Activated CD4-positive, alpha-beta T cell treated with anti-CD3 and anti-CD28 coated beads, Interleukin-2, amount 50 U/mL, for 1 hour (primary cell): Measurements from ENCODE around the gene RASA1.

Experiments
- DNase-seq: peaks from one replicate; pipeline ENCODE4 v3.0.0-alpha.2; 2020

The RASA1 gene

DNA sequence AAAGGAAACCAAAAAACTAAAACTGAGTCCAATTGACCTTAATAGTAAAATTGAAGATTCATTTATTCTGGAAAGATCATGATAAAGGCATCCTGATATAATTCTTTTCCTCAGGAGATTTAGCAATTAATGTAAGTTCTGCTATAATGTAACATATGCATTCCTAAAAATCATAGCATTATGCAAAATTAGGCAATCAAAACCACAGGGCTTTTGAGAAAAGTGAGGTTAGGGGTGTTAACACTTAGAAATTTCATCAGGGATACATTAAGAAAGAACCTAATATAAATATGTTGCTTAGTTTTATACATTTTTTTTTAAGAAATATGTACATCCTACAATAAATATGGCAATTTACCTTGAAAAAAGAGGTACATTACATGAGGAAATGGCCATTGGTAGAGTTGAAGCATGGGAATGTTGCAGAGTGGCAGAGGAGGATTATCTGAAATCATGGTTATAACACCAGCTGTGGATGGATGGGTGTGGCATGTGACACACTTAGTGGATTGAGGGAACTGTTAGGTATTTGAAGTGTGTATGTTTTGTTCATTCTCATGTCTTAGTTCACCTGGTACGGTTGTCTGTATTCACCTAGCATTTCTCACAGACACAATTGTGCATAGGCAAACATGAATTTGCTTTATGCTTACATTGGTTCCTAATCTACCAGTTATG lies 94.0 kb downstream of the RASA1 start:
- no peak for DNase-seq

DNA sequence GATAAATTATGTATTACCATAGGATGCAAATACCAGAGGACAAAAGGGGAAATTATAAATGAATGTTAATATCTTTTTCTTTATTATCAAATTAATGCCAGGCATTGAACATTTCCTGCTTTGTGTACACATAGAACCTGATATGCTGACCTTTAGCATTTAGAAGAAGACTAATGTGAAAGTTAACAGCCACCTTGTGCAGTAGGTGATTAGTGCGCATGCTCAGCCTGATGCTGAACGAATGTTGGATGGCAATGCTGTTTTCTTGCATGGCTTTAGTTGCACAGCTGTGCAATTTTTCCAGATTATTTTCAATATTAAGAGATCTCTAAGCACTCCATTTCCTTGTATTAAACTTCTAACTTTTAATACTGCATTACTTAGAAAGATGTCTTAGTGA lies 99.6 kb downstream of the RASA1 start:
- DNase-seq: no peak

DNA sequence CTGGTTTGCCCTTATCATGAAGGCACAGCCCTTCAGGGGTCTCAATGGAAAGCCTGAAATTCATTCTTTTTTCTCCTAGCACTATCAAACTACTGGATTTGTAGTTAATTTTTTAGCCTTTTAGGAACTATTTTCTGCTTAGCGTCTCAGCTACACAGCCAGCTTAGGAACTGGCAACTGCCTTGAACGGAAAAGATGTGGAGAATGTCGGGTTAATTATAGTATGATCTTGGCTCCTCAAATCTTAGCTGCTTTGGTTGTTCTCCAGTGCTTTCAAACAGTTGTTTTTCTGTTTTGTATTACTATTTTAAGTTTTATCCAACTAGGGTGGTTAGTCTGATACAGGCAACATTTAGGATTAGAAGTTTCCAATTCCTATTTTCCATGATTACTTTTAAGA lies 100.9 kb downstream of the RASA1 start:
- DNase-seq: no peak

DNA sequence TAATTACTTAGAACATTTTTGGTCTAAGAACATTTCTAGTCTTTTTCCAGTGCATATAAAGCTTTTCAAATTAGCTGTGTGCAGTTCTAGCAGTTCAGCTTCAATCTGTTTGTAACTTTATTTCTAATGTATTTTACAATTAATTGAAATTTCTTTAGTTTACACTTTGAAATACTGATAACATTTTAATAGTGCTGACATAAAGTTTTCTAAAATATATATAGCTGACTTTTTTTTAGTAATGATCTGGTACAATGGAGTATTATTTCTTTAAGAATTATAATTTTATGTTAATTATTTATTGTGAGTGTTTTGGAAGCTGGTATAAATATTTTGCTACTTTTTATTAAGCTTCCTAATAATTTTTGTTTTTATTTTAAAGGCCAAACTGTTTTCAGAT lies 101.7 kb downstream of the RASA1 start:
- no peak for DNase-seq

DNA sequence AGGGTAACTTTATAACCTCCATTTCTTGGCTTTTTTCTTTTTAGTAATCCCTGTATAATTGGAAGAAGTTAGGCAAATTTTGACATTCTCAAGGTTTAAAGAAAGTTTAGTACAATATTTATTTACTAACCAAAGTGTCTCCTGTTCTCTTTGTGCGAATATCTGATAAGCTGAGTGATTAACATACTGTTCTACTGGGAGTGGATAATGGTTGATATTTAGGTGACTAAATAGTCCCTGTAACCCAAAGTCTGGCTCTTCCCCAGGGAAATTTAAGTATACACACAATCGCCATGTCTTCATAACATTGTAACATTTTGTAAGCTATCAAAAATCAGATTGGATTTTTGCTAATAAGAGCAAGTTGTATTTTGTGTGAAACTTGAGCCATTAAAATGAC lies 105.0 kb downstream of the RASA1 start:
- DNase-seq: no peak

DNA sequence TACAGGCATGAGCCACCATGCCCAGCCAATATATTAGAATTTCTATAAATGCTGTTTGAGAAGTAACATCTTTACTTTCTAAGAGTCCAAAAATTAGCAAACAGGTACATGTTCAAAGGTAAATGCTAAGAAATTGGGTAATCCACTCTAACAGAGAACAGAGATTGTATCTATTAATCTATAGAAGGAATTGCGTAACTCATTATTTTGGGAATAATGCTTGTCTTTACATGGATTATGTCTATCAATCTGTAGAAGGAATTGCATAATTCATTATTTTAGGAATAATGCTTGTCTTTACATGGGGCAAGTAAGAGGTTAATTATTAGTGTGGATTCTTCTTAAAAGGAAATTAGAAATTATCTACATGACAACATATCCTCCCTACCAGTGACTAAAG lies 114.5 kb downstream of the RASA1 start:
- DNase-seq: no peak

DNA sequence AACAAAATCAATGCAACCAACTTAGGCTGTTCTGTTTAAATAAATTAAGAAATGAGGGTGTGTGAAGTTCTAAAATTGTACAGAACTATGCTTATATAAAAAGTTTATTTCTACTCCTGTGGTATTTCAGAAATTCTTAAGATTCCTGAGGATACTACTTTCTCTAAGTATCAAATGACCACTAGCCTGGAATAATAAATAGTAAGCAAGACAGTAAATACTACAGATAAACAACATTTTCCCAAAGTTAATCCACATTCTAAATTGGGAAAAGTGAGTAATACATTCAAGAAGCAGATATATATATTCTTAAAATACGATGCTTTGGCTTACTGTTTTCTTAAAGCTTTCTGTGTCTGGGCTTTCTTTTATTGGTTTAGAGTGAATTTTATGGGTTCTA lies 115.5 kb downstream of the RASA1 start:
- DNase-seq: no peak

DNA sequence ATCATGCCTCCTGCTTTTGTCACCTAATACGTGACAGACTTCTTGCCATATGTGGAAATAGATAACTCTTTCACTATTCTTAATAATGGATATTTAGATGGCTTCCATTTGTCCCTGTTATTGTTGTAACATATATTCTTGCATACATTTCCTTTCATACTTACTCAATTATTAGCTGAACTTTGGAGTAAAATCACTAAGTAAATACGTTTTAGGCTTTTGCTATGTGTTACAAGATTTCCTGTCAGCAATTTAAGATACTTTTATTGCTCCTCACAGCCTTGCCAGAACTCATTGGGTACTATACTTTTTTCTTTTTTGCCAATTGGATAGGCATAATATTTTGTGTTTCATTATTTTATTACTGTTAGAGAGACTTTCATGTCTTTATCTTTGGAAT lies 118.1 kb downstream of the RASA1 start:
- no peak for DNase-seq

DNA sequence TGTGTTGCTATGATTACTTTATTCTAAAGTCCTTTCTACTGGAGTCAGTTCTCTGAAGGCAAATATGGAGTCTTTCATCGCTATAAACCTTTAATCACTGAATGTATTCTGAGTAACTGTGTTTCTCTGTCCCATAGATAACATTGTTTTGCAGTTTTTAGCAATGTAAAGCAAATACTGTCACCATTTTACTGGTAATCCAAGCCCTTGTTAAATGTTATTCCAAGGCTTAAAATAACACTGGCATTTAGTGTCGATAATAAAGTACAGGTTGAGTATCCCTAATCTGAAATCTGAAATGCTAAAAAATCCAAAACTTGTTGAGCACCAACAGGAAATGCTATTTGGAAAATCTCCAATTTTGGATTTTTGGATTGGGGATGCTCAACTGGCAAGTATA lies 120.4 kb downstream of the RASA1 start:
- DNase-seq: no peak

DNA sequence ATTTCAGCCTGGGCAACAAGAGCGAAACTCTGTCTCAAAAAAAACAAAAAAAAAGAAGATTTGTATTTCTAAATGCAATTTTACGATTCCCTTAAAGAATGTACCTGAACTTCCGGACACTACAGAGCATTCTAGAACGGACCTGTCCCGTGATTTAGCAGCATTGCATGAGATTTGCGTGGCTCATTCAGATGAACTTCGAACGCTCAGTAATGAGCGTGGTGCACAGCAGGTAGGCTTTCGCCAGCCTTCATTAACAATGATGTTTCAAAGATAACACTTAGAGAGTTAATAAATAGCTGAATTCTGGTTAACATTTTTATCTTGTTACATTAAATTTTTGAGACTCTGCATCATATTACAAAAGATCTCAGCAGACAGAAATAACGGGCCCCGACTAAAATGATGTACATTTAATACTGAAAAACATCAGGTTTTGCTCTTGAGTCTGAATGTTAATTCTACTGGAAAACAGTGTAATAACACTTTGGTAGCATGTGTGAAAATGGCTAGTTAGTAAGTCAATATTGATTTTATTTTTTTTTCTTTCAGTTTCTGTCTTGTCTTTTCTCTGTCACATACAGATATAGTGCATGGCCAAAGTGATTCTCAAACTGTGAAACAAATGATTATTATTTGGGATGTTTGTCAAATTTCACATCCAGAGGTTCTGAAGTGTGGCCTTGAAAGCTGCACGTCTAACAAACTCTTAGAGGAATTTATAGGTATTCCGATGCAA lies 121.8 kb downstream of the RASA1 start:
- no peak for DNase-seq

DNA sequence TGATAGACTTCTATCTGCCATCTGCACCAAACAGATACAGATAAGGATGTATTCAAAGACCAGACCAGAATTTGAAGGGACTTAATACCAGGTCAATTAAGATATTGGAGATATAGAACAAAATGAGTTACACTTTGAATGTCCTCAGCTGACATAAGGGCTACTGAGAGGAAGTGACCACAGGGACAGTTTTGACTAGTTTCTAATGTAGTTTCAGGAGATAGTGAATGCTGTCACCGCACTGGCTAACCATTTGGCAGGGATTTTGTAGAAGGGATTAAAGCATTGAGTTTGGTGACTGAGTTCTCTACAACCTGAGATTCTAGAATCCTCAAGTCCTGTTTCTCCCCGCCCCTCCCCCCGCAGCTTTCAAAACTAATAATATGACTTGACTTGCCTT lies 122.4 kb downstream of the RASA1 start:
- no peak for DNase-seq

DNA sequence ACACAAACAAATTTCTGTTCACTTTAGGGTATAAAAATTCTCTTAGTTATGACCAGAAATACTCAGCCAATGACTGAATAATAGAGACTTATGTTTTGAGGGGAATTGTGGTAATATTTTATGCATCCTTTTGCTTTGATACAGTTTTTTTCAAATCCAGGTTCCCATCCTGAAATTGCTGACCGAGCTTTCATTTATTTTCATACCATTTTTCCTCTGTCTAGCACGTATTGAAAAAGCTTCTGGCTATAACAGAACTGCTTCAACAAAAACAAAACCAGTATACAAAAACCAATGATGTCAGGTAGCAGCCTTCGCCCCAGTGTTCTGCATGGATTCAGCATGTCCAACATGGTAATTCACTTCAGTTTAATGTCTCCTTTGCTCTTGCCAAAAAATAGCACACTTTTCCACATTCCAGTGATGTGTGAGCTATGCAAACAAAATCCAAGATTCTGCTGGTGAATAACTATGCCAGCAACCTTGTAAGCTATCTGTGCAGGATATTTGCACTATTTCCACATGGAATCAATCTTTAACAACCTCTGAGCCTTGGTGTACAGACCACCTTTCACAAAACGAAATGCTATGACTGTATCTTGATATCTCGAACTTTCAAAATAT lies 123.0 kb downstream of the RASA1 start:
- DNase-seq: no peak

DNA sequence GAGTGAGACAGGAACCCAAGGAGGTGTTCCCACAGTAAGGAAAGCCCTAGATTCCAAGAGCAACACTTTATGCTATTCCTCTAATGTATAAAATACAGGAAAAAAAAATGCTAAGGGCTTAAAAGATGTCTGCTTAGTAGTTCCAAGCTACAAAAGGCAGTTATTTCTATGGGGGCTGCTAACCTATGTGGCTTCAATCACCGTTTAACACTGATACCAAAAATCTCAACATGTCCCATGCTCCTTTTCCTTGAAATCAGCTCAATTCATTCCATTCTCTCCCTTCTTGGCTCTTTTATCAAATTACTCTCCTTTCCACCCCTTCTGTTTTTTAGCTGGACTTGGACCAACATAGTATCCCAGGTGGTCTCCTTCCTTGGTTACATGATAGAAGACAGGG lies 124.5 kb downstream of the RASA1 start:
- no peak for DNase-seq

DNA sequence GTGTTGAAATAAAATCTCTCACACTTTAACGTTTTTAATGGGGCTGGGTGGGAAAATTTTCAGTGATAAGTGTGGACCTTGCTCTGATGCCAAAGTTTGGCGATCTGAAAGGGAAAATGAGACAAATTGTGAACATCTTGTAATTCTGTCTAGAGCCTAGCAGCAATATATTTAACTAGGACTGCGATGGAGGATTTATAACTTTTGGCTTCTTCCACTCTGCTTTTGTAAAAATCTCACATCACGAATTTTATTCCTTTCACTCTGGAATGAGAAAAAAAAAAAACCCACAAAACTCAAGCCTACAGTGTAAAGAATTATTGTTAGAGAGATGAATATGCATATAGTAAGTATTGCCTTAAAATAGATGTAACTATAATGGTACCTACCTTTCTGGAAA lies 125.1 kb downstream of the RASA1 start:
- DNase-seq: no peak

DNA sequence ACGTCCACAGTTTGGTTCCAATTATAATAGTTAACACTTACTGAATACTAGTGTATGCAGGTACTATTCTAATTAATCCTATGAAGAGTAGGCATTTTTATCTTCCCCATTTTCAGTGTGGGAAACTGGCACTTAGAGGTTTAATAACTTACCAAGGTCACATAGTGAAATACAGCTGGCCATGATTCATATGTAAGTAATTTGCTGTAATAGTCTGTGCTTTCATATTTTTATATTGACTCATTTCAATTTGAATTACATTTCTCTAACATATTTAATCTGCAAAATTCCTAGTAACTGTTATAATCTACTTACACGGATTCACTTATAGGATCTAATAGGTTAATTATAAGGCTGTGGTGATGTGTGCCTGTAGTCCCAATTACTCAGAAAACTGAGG lies 125.6 kb downstream of the RASA1 start:
- no peak for DNase-seq

DNA sequence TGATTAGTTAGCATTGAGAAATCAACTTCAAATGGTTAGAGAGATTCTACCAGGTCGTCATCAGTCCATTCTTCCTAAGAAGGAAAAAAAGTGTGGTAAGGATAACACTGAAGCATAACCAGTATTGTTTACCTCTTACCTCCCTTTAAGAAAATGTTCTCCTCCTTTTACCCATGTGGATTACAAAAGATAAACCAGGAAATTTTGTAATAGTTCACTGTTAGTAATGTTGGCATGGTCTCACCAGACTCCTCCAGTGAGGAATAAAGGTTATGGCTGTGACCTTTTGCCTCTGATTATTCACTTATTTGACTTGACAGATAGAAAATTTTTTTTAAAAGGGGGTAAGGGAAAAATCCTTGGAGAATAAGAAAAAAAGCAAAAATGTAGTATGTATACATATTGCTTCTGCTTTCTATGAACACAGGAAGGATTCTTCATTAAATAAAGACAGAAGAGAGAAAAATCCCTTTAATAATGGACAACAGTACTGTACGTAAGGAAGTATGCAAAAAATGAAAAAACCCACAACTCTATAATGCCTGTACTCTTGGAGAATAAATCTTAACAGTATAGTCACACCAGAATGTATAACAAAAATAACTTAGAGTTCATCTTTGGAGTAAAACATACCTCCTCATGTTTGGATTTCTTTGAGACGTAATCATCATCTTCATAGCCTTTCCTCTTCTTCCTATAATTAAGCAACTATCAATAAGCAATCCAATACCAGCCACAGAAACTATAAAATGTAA lies 126.9 kb downstream of the RASA1 start:
- DNase-seq: no peak

DNA sequence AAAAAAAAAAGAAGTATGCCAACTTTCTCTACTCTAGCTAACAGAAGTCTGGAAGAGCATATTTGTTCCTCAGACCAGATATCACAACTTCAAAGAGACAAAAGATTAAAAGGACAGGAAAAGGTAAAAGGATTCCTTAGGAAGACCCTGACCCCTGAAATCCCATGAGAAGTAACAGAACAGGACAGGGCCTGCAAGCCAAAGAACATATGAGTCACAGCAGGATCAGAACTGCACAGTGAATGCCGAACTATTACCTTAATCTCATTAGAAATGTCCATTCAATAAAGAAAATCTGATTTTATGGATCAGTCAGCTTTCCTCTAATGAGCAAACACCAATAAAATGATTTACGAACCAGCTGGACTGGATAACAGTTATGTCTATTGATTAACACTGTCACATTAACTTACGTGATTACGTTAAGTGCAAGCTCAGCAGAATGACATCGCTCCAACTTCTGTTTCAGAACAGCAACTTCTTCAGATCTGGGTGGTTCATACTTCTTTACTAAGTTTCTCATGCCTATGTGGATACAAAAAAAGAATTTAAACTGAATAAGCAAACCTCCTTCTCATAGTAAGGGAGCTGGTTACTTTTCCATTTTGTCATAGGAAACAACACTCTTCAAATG lies 131.4 kb downstream of the RASA1 start:
- no peak for DNase-seq

DNA sequence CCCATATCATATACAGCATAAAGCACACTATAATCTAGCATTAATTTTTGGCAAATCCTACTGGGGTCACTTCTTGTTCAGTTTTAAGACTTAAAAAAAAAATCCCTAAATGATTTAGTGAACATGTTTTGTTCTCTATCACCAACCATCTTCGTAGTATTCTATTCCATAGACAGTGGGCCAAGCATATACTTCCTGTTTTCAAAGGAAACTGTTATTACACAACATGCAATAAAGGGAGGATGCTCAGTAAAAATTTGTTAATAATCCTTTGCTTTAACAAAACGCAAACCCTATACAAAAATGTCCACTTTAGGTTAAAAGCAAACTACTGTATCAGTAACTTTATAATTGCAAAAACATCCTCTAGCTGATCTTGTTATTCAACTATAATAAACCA lies 132.0 kb downstream of the RASA1 start:
- no peak for DNase-seq

DNA sequence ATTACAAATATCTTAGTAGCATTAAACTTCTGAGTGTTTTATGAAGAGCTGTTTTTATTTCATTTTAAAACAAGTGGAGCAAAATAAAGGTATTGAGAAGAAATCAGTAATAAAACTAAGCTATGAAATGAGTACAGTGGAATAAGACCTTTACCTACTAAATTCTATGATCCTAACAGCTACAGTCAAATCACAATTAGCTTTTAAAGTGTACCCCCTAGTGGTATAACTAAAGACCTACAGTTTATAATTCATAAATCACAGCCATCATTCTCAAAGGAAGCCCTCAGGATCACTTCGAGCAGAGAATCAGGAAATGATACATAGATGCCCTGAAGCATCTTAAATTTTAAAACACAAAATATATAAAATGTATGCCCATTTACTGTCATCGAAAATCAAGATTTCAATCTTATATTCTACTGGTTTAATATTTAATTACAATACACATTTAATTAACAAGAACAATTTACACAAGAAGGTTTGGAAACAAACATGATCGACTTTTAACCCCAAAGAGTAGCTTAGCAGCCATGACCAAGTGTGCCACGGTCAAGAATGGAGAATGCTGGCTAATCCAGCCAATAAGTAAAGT lies 132.7 kb downstream of the RASA1 start:
- no peak for DNase-seq

DNA sequence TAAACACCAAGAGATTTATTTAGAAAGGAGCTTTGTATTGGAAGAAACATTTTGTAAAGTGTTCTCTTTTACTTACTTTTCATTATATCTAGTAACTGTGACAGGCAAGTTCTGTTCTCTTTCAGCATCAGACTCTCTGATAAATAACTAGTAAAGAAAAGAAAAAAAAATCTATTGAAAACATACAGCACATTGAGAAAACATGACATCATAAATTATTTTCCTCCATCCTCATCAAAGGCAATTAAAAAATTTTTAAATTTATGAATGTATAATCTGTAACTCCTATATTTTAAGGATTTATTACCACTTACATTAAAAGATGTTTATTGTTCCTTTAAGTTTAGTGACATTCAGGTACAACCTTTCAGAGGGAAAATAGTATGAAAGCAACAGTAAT lies 133.9 kb downstream of the RASA1 start:
- DNase-seq: no peak

DNA sequence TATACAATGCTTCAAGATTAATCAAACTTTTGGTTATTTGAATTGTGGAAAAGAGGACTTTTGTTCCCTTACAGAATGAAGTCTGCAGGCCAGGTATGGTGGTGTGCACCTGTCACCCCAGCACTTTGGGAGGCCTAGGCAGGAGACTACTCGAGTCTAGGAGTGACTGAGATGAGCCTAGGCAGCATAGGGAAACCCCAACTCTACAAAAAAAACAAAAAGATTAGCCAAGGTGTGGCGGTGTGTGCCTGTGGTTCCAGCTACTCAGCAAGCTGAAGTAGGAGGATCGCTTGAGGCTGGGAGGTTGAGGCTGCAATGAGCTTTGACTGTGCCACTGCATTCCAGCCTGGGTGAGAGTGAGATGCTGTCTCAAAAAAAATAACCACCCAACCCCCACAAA lies 135.7 kb downstream of the RASA1 start:
- DNase-seq: no peak

DNA sequence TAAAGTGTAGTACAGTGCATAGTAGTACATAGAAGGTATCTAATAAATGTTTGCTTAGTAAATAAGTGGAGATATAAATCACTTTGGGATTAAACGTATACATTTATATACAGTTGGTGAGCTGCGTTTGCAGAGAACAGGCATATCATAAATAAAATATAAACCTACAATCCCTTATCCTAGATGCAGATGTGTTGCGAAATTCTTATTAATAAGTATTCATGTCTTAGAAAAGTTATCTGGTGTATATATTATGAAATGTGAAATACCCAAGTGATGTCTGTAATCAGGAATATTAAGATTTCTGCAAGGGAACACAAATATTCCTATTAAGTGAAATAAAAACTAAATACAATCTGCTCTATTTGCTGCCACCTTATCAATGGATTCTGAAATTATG lies 136.2 kb downstream of the RASA1 start:
- DNase-seq: no peak

DNA sequence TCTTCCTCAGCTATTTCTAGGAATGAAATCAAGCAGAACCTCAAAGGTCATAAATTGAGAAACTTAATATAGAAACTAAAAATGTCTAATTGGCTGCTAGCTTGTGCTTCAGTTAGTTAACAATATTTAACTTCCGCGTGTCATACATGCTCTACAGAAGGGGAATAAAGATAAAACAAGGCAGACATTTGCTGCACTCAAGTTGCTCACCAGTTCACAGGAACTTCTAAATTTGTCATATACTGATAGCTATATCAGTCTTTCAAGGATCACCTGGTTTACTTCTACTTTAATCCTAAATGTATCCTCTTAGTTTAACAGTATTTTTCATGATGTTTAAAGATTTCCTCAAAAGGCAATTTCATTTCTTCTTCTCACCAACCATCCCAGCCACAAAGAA lies 136.7 kb downstream of the RASA1 start:
- DNase-seq: no peak
